Bronchial epithelial cell (primary cell): Measurements from ENCODE around the gene RADIL. TPM values are rescaled to one million over a fixed set of nuclear protein-coding genes. Genes with fewer than 3 reads are reported as not detected.

Source experiments
- DNase-seq: peaks from one replicate; pipeline ENCODE4 v3.0.0-alpha.2; 2010; ENCODE audit warnings: low read depth
- FAIRE-seq: peaks from 2 replicates; lab custom pipeline; 2011; peaks lifted over from hg19 to GRCh38; lab: Jason Lieb, UNC
- H3K27me3 ChIP-seq: 2 replicates; pipeline ENCODE4 v1.5.1; 2011; ENCODE audit warnings: low read length; ENCODE audit not compliant: control insufficient read depth, insufficient read depth
- H3K36me3 ChIP-seq: 2 replicates; pipeline ENCODE4 v1.5.1; 2011; ENCODE audit warnings: low read length; ENCODE audit not compliant: control insufficient read depth, insufficient read depth
- H3K4me3 ChIP-seq: 2 replicates; pipeline ENCODE4 v1.5.1; 2011; ENCODE audit warnings: mild to moderate bottlenecking, low read depth, low read length, control low read depth
- total RNA-seq: library from RNA; depleted of rRNA; stranded (reverse); fragments of >200 nt; gene quantifications from 2 replicates; pipeline ENCODE4 v1.2.1, GENCODE V29; 2014
- TF ChIP-seq, protein P1 (sequence below): IDR thresholded peaks from 2 replicates; pipeline ENCODE4 v1.5.1; 2011; ENCODE audit warnings: mild to moderate bottlenecking, moderate library complexity, low read length, control low read depth, inconsistent platforms; ENCODE audit not compliant: insufficient read depth, severe bottlenecking

The RADIL gene
- total RNA-seq, 1 donor from 2014 or later: under 0.01 TPM

DNA sequence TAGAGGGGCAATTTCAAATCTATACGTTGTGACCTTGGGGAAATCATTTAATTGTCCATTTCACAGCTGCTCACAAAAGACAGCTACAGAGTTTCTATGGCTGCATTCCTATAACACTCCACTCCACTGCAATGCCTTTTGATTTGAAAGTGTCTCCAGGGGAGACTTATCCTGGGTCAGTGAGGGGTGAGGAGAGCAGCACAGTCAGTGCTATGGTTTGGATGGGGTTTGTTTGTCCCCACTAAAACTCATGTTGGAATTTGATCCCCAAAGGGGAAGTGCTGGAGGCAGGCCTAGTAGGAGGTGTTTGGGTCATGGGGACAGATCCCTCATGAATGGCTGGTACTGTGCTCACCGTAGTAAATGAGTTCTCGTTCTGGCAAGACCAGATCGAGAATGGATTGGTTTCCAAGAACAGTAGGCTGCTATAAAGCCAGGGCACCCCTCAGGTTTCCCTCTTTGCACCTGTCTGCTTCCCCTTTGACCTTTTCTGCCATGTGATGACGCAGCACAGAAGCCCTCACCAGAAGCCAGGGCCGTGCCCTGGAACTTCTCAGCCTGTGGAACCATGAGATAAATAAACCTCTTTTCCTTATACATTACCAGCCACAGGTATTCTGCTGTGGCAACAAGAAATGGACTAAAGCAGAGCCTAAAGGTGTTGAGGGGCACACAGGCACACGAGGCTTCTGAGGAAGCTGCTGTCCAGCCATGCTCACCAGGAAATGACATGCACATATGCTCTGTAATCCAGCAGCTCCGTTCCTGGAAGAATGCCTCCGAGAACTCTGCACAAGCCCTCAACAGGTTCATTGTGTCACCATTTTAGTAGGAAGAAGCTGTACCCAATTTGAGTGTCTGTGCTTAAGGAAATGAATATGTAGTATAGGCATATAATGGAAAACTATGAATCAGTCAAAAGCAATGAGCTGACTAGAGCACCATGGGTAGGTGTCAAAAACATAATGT lies 16.7 kb downstream of the RADIL start:
- H3K36me3 ChIP-seq: no peaks in the 10 kb centered on the region
- H3K4me3 ChIP-seq: no peak overlapping the region
- FAIRE-seq (no peak), DNase-seq (no peak)
- no peaks in the 10 kb centered on the region for H3K27me3 ChIP-seq
- TF ChIP-seq, protein P1, sequence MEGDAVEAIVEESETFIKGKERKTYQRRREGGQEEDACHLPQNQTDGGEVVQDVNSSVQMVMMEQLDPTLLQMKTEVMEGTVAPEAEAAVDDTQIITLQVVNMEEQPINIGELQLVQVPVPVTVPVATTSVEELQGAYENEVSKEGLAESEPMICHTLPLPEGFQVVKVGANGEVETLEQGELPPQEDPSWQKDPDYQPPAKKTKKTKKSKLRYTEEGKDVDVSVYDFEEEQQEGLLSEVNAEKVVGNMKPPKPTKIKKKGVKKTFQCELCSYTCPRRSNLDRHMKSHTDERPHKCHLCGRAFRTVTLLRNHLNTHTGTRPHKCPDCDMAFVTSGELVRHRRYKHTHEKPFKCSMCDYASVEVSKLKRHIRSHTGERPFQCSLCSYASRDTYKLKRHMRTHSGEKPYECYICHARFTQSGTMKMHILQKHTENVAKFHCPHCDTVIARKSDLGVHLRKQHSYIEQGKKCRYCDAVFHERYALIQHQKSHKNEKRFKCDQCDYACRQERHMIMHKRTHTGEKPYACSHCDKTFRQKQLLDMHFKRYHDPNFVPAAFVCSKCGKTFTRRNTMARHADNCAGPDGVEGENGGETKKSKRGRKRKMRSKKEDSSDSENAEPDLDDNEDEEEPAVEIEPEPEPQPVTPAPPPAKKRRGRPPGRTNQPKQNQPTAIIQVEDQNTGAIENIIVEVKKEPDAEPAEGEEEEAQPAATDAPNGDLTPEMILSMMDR: no peak

DNA sequence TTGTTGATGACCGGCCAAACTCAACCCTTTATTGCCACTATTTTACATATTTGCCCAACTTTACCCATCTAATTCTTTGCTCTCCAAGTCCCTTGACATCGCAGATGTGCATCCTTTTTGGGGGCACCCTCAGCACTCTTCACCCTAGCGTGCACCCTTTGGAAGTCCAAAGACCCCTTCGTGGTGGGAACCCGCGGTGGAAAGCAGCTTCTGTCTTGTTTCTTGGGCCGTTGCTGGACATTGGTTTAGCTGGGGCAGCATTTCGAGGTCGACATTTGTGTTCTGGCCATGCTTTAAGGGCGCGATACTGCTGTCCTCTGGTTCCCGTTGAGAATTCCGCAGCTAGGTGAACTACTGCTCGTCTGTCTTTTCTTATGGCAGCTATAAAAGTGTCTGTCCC lies 21.4 kb downstream of the RADIL start:
- Histone ChIP-seq H3K4me3 (no peak overlapping the region), H3K36me3 (no peaks in the 10 kb centered on the region), H3K27me3 (no peaks in the 10 kb centered on the region)
- TF ChIP-seq, protein P1: no peak
- no peak for FAIRE-seq
- no peak for DNase-seq

DNA sequence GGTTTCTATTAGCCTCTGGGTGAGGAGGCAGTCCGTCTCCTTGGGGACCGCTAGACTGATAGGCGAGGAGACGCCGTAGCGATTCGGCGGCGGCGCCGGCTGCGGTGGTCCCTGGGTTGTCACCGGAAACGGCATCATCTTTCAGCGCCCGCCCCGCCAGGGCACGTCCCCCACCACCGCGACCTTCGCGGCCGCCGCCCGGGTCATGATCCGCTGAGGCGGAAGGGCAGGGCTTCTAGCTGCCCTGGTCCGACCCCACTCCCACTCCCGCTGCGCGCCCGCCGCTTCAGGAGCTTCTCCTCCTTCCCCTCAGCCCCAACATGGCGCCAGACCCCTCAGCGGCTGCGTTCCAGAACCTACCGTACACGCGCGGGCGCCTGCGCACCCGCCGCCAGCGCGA lies 21.8 kb downstream of the RADIL start, which contains the start of gene PAPOLB:
TSS of gene PAPOLB (minus strand) at position 358 of the 400 bp plus-strand sequence. CDS start at position 138, 220 bp downstream.
- FAIRE-seq (no peak), DNase-seq (no peak)
- H3K27me3 ChIP-seq: no peaks in the 10 kb centered on the region
- H3K4me3 ChIP-seq: no peak within 1 kb of the TSS
- TF ChIP-seq, protein P1: no peak
- no peaks in the 10 kb centered on the region for H3K36me3 ChIP-seq

- no peaks in the 10 kb centered on the region for H3K27me3 ChIP-seq
- FAIRE-seq (no peak), DNase-seq (no peak)
- TF ChIP-seq, protein P1: no peak
- H3K36me3 ChIP-seq: no peaks in the 10 kb centered on the region
- H3K4me3 ChIP-seq: no peak overlapping the region
Observed at GRCh38 chr7:4861227-4861626, 22.3 kb downstream of the RADIL start.

- FAIRE-seq: no peak
- no peaks in the 10 kb centered on the region for H3K27me3 ChIP-seq
Observed at GRCh38 chr7:4857189-4857588, 26.3 kb downstream of the RADIL start.

More at GRCh38 chr7:4857189-4857588, 26.3 kb downstream of the RADIL start:
- DNase-seq: no peak
- H3K4me3 ChIP-seq: no peak overlapping the region
- TF ChIP-seq, protein P1: no peak
- no peaks in the 10 kb centered on the region for H3K36me3 ChIP-seq
